SK-N-SH (cell line): Measurements from ENCODE around the gene SLC38A2. TPM values are rescaled to one million over a fixed set of nuclear protein-coding genes. Genes with fewer than 3 reads are reported as not detected.
"Not testable (repeated sequence)": the region's sequence is repeated elsewhere in the genome, so short reads cannot be mapped to it uniquely, and the experiment has no call there.

Experiments
- CTCF ChIA-PET: fragments of 300-600, 350-600 bp; formaldehyde crosslinking; extraction: SDS; loops from one replicate; lab custom pipeline; 2021; lab: Yijun Ruan, JAX
- POLR2A ChIA-PET: fragments of 350-600 bp; sonication (Branson Sonifier 250); formaldehyde crosslinking; extraction: SDS; loops from one replicate; lab custom pipeline; 2020; ENCODE audit warnings: antibody characterized with exemption, inconsistent platforms; lab: Yijun Ruan, JAX
- DNase-seq: peaks from one replicate; pipeline ENCODE4 v3.0.0; 2012
- H2AFZ ChIP-seq: fragments of 200-600 bp; sonication (generic); 2 replicates; pipeline ENCODE4 v1.8.1; 2016; ENCODE audit warnings: antibody characterized with exemption, mild to moderate bottlenecking, low read depth
- H3F3A ChIP-seq: fragments of 200-600 bp; sonication (generic); replicated peaks from 2 replicates; pipeline ENCODE3; 2016; ENCODE audit warnings: antibody characterized with exemption, mild to moderate bottlenecking; ENCODE audit not compliant: insufficient read depth
- H3K27ac ChIP-seq, 2 experiments: fragments of 200-500 bp in 1 of 2; fragments of 200-600 bp in 1 of 2; sonication (Bioruptor generic) in 1 of 2; sonication (generic), shearing (Covaris generic) in 1 of 2; 2 replicates each; pipeline versions ENCODE4 v1.5.1 to v1.6.1; 2014 to 2016; ENCODE audit warnings: low read depth in 2 of 2, inconsistent platforms in 1 of 2, low read length in 1 of 2, mild to moderate bottlenecking in 1 of 2, mixed read lengths in 1 of 2
- H3K27me3 ChIP-seq: fragments of 200-600 bp; sonication (generic), shearing (Covaris generic); 2 replicates; pipeline ENCODE4 v1.6.1; 2016; ENCODE audit warnings: mixed run types; ENCODE audit not compliant: insufficient read depth
- H3K36me3 ChIP-seq, 2 experiments: fragments of 200-500 bp in 1 of 2; fragments of 200-600 bp in 1 of 2; sonication (Bioruptor generic) in 1 of 2; sonication (generic) in 1 of 2; replicated peaks in 1 of 2; 2 replicates each; pipeline versions ENCODE3 to v1.5.1; 2014 to 2016; ENCODE audit warnings: low read length in 1 of 2, mild to moderate bottlenecking in 1 of 2; ENCODE audit not compliant: insufficient read depth in 2 of 2, control insufficient read depth in 1 of 2
- H3K4me1 ChIP-seq, 2 experiments: fragments of 200-500 bp in 1 of 2; fragments of 200-600 bp in 1 of 2; sonication (Bioruptor generic) in 1 of 2; sonication (generic), shearing (Covaris generic) in 1 of 2; 2 replicates each; pipeline versions ENCODE4 v1.5.1 to v1.6.1; 2014 to 2016; ENCODE audit warnings: low read depth in 1 of 2, low read length in 1 of 2, mixed run types in 1 of 2; ENCODE audit not compliant: insufficient read depth in 2 of 2, control insufficient read depth in 1 of 2
- H3K4me2 ChIP-seq: fragments of 200-600 bp; sonication (generic), shearing (Covaris generic); 2 replicates; pipeline ENCODE4 v1.6.1; 2017; ENCODE audit warnings: mixed run types
- H3K4me3 ChIP-seq, 2 experiments: fragments of 200-500 bp in 1 of 2; fragments of 200-600 bp in 1 of 2; sonication (Bioruptor generic) in 1 of 2; sonication (generic), shearing (Covaris generic) in 1 of 2; 2 replicates each; pipeline versions ENCODE4 v1.5.1 to v1.8.1; 2014 to 2016; ENCODE audit warnings: low read depth in 2 of 2, inconsistent platforms in 1 of 2, low read length in 1 of 2, mild to moderate bottlenecking in 1 of 2, mixed read lengths in 1 of 2, moderate library complexity in 1 of 2
- H3K79me2 ChIP-seq: fragments of 200-600 bp; sonication (generic); 2 replicates; pipeline ENCODE4 v1.8.1; 2017; ENCODE audit warnings: mild to moderate bottlenecking; ENCODE audit not compliant: insufficient read depth
- H3K9ac ChIP-seq: fragments of 200-600 bp; sonication (generic); 2 replicates; pipeline ENCODE4 v1.6.1; 2017; ENCODE audit warnings: mixed run types
- H3K9me2 ChIP-seq: fragments of 200-600 bp; sonication (generic); 2 replicates; pipeline ENCODE4 v1.6.1; 2017; ENCODE audit warnings: mixed run types
- H3K9me3 ChIP-seq: fragments of 200-600 bp; sonication (generic); 2 replicates; pipeline ENCODE4 v1.6.1; 2017; ENCODE audit warnings: mixed run types, mild to moderate bottlenecking, moderate library complexity
- H4K20me1 ChIP-seq: fragments of 200-600 bp; sonication (generic); 2 replicates; pipeline ENCODE4 v1.6.1; 2017; ENCODE audit warnings: mild to moderate bottlenecking, mixed run types; ENCODE audit not compliant: insufficient read depth
- ELF1 ChIP-seq: IDR thresholded peaks from 2 replicates; pipeline ENCODE4 v1.4.0; 2012
- FOSL2 ChIP-seq: IDR thresholded peaks from 2 replicates; pipeline ENCODE4 v1.4.0; 2012; ENCODE audit warnings: low read depth, mild to moderate bottlenecking, moderate library complexity, borderline replicate concordance
- FOXM1 ChIP-seq: IDR thresholded peaks from 2 replicates; pipeline ENCODE4 v1.4.0; 2012; ENCODE audit warnings: low read depth, mild to moderate bottlenecking
- GABPA ChIP-seq: IDR thresholded peaks from 2 replicates; pipeline ENCODE4 v1.4.0; 2012; ENCODE audit warnings: low read depth, mild to moderate bottlenecking
- MAX ChIP-seq: IDR thresholded peaks from 2 replicates; pipeline ENCODE4 v1.4.0; 2012; ENCODE audit warnings: low read depth
- MEF2A ChIP-seq: IDR thresholded peaks from 2 replicates; pipeline ENCODE4 v1.4.0; 2012; ENCODE audit warnings: low read depth, borderline replicate concordance
- MXI1 ChIP-seq: IDR thresholded peaks from 2 replicates; pipeline ENCODE4 v1.6.1; 2012; ENCODE audit warnings: mild to moderate bottlenecking, low read depth, low read length, improper control_type of control experiment
- PBX3 ChIP-seq: IDR thresholded peaks from 2 replicates; pipeline ENCODE4; 2012
- TCF12 ChIP-seq: IDR thresholded peaks from 2 replicates; pipeline ENCODE4 v1.4.0; 2012
- TEAD4 ChIP-seq: IDR thresholded peaks from 2 replicates; pipeline ENCODE4 v1.4.0; 2012; ENCODE audit warnings: mild to moderate bottlenecking, borderline replicate concordance; ENCODE audit not compliant: insufficient read depth
- USF1 ChIP-seq: IDR thresholded peaks from 2 replicates; pipeline ENCODE4 v1.4.0; 2012; ENCODE audit warnings: low read depth, borderline replicate concordance
- USF2 ChIP-seq: fragments of 150-350 bp; IDR thresholded peaks from 2 replicates; pipeline ENCODE4 v1.6.1; 2017; ENCODE audit warnings: antibody characterized with exemption, low read length, low read depth, borderline replicate concordance
- YY1 ChIP-seq: IDR thresholded peaks from 2 replicates; pipeline ENCODE4 v1.4.0; 2012; ENCODE audit warnings: low read depth, mild to moderate bottlenecking
- ZBTB33 ChIP-seq: IDR thresholded peaks from 2 replicates; pipeline ENCODE4 v1.4.0; 2012; ENCODE audit warnings: low read depth, borderline replicate concordance
- WGBS: methylation state at CpG from one replicate; pipeline ENCODE4 v1.1.6; 2017; ENCODE audit warnings: low lambda C conversion rate; 5-methylcytosine and 5-hydroxymethylcytosine counted together
- polyA plus RNA-seq, 3 experiments: library from polyadenylated mRNA; depleted of rRNA; stranded (reverse); fragments of >200 nt; gene quantifications; 2 replicates each; pipeline ENCODE4 v1.2.3, GENCODE V29; 2012

Gene SLC38A2
- polyA plus RNA-seq, 1 of the 3 experiments (the other 2 are of a cell fraction): 135 TPM

GRCh38 chr12:46332260-46332659 lies 40.3 kb downstream of the SLC38A2 start:
- no peak overlapping the region for H3K4me3 ChIP-seq
- no peak overlapping the region for H3K4me2 ChIP-seq
- no peak overlapping the region for H2AFZ ChIP-seq
- H3K27ac ChIP-seq: no peak overlapping the region
- H4K20me1 ChIP-seq: no peaks in the 10 kb centered on the region
- H3K4me1 ChIP-seq: no peaks in the 10 kb centered on the region
- POLR2A ChIA-PET: no interaction called here
- no peak for DNase-seq
- H3K9me2 ChIP-seq: no peaks in the 10 kb centered on the region
- H3K9me3 ChIP-seq: no peaks in the 10 kb centered on the region; the same call in 1 of the 2 replicates
- 43% methylated on average over 3 of the region's 3 CpGs for WGBS
- TF ChIP-seq USF1 (no peak), MAX (no peak), PBX3 (peak; percentile 67)
- no peak overlapping the region for H3K9ac ChIP-seq
- no peaks in the 10 kb centered on the region for H3K36me3 ChIP-seq
- no peaks in the 10 kb centered on the region for H3K79me2 ChIP-seq
- CTCF ChIA-PET: interaction anchor here (1.1 to 2.4 kb wide), 3 partner anchors 145 to 329 kb away, joined by 3 to 7 read pairs (median 4); no protein-coding TSS in a partner anchor
- no peaks in the 10 kb centered on the region for H3K27me3 ChIP-seq
- H3F3A ChIP-seq: peaks cover 4% of the 10 kb centered on the region

GRCh38 chr12:46325075-46325474 lies 47.5 kb downstream of the SLC38A2 start:
- DNase-seq, POLR2A ChIA-PET, H3K36me3 ChIP-seq, H3K4me2 ChIP-seq, H3K9me2 ChIP-seq, H3K4me1 ChIP-seq, H3K9me3 ChIP-seq, H3K79me2 ChIP-seq, H3K27ac ChIP-seq, H4K20me1 ChIP-seq, H3K9ac ChIP-seq, H2AFZ ChIP-seq, H3K4me3 ChIP-seq, H3F3A ChIP-seq, CTCF ChIA-PET, H3K27me3 ChIP-seq: not testable (repeated sequence)
- 65% methylated on average over 5 of the region's 5 CpGs for WGBS

GRCh38 chr12:46320731-46321130 lies 51.8 kb downstream of the SLC38A2 start:
- DNase-seq: no peak
- H4K20me1 ChIP-seq: no peaks in the 10 kb centered on the region
- H3F3A ChIP-seq: no peaks in the 10 kb centered on the region
- 92% methylated on average over 1 of the region's 1 CpG for WGBS
- no peak overlapping the region for H3K27ac ChIP-seq
- no peaks in the 10 kb centered on the region for H3K4me1 ChIP-seq
- H3K27me3 ChIP-seq: no peaks in the 10 kb centered on the region
- CTCF ChIA-PET: no interaction called here
- H3K9me2 ChIP-seq: no peaks in the 10 kb centered on the region
- H3K4me2 ChIP-seq: no peak overlapping the region
- POLR2A ChIA-PET: no interaction called here
- H3K79me2 ChIP-seq: no peaks in the 10 kb centered on the region
- no peak overlapping the region for H2AFZ ChIP-seq
- no peaks in the 10 kb centered on the region for H3K9me3 ChIP-seq
- H3K9ac ChIP-seq: no peak overlapping the region
- H3K36me3 ChIP-seq: no peaks in the 10 kb centered on the region
- no peak overlapping the region for H3K4me3 ChIP-seq
- TF ChIP-seq ELF1 (no peak), YY1 (no peak), MEF2A (no peak), TCF12 (no peak), GABPA (no peak), MXI1 (no peak), PBX3 (no peak), FOXM1 (no peak), USF2 (no peak), ZBTB33 (no peak), MAX (no peak), TEAD4 (no peak), FOSL2 (no peak), USF1 (no peak)
